ENCODE results near the gene SULT2B1. TPM values are rescaled to one million over a fixed set of nuclear protein-coding genes. Genes with fewer than 3 reads are reported as not detected.
"Not testable (repeated sequence)": the region's sequence is repeated elsewhere in the genome, so short reads cannot be mapped to it uniquely, and the experiment has no call there.

SULT2B1 gene
- total RNA-seq, 1 donor from 2014 or later: 0.43 TPM

DNA sequence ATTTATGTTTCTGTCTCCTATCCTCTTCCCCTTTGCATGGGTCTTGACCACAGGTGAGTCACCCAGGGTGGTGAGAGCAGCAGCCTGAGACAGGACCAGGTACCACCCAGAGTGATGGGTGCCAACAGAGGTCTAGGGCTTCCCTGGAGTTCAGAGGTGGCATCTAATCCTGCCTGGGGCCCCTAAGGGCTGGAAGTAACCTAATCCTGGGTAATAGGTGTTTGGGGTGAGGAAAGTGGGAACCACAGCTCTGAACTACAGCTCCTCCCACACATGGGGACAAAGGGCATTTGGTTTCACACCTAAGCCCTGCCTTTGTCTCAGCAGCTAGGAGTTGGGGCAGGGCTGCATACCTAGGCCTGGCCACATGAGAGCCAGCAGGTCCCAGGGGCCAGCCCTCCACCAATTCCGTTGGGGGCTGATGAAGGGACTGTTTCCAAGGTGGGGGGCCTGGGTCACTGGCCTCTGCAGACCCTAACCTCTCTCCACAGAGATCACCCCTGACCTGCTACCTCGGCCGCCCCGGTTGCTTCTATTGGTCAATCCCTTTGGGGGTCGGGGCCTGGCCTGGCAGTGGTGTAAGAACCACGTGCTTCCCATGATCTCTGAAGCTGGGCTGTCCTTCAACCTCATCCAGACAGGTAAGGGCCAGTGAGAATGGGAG lies 75.4 kb downstream of the SULT2B1 start:
- peak; percentile 55 for DNase-seq (ENCODE audit: missing footprints)
- intact Hi-C loops (cut with DNase I): no loop called here
- no peak for ATAC-seq

DNA sequence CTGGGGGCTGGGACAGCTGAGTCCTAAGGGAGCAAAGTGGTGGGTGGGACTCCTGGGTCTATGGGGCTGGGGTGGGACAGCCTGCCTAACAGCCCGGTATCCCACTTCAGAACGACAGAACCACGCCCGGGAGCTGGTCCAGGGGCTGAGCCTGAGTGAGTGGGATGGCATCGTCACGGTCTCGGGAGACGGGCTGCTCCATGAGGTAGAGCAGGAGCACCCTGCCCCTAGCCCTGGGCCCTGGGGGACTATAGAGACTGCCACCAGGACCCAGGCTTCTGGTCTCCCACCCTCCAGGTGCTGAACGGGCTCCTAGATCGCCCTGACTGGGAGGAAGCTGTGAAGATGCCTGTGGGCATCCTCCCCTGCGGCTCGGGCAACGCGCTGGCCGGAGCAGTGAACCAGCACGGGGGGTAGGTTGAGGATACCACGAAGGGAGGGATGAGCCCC lies 75.9 kb downstream of the SULT2B1 start:
- intact Hi-C loops (cut with DNase I): no loop called here
- ATAC-seq (no peak), DNase-seq (ENCODE audit: missing footprints) (peak; percentile 60)

DNA sequence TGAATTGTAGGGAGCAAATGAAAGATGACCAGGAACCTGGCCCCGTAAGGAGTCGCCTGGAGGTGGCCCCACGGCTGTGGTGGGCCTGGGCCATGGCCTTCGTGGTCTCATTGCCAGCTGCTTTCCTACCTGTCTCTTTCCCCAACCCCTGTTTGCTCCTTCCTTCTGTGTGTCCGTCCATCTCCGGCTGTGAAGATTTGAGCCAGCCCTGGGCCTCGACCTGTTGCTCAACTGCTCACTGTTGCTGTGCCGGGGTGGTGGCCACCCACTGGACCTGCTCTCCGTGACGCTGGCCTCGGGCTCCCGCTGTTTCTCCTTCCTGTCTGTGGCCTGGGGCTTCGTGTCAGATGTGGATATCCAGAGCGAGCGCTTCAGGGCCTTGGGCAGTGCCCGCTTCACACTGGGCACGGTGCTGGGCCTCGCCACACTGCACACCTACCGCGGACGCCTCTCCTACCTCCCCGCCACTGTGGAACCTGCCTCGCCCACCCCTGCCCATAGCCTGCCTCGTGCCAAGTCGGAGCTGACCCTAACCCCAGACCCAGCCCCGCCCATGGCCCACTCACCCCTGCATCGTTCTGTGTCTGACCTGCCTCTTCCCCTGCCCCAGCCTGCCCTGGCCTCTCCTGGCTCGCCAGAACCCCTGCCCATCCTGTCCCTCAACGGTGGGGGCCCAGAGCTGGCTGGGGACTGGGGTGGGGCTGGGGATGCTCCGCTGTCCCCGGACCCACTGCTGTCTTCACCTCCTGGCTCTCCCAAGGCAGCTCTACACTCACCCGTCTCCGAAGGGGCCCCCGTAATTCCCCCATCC lies 76.7 kb downstream of the SULT2B1 start:
- intact Hi-C loops (cut with DNase I): no loop called here
- DNase-seq (ENCODE audit: missing footprints) (peak; percentile 66), ATAC-seq (no peak)

DNA sequence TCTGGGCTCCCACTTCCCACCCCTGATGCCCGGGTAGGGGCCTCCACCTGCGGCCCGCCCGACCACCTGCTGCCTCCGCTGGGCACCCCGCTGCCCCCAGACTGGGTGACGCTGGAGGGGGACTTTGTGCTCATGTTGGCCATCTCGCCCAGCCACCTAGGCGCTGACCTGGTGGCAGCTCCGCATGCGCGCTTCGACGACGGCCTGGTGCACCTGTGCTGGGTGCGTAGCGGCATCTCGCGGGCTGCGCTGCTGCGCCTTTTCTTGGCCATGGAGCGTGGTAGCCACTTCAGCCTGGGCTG lies 77.3 kb downstream of the SULT2B1 start:
- intact Hi-C loops (cut with DNase I): no loop called here
- no peak for DNase-seq (ENCODE audit: missing footprints)
- ATAC-seq: no peak

DNA sequence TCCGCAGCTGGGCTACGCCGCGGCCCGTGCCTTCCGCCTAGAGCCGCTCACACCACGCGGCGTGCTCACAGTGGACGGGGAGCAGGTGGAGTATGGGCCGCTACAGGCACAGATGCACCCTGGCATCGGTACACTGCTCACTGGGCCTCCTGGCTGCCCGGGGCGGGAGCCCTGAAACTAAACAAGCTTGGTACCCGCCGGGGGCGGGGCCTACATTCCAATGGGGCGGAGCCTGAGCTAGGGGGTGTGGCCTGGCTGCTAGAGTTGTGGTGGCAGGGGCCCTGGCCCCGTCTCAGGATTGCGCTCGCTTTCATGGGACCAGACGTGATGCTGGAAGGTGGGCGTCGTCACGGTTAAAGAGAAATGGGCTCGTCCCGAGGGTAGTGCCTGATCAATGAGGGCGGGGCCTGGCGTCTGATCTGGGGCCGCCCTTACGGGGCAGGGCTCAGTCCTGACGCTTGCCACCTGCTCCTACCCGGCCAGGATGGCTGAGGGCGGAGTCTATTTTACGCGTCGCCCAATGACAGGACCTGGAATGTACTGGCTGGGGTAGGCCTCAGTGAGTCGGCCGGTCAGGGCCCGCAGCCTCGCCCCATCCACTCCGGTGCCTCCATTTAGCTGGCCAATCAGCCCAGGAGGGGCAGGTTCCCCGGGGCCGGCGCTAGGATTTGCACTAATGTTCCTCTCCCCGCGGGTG lies 77.8 kb downstream of the SULT2B1 start:
- ATAC-seq (peak; percentile 21), DNase-seq (ENCODE audit: missing footprints) (peak; percentile 81)
- intact Hi-C loops (cut with DNase I): no loop called here

DNA sequence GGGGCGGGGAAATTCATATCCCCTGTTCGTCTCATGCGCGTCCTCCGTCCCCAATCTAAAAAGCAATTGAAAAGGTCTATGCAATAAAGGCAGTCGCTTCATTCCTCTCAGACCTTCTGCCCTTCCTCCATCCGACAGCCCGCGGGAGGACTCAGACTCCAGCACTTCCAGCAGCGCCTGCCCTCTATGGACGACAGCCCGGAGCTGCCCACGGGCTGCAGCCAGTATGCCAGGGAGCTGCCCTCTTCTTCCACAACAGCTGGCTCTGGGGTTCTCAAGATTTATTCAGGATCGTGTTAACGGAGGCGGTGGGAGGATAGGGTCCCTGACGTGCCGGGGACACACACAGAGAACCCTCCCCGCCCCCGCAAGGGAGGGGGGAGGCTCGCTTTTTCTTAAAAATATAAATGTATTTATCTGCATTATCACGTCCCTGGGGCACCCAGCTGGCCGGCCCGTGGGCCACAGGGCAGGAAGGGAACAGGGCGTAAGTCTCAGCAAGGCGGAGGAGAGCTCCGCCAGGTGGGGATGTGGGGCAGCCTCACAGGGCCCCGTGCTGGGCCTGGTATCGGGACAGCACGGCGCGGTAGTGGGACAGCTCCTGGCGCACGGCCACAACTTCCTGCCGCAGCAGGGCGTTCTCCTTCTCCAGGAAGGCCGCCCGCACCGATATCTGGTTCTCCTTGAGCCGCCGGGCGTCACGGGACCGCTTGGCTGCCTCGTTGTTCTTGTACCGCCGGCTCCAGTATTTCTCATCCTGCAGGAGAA lies 78.5 kb downstream of the SULT2B1 start:
- intact Hi-C loops (cut with DNase I): no loop called here
- peak; percentile 2 for ATAC-seq
- DNase-seq (ENCODE audit: missing footprints): peak; percentile 90

DNA sequence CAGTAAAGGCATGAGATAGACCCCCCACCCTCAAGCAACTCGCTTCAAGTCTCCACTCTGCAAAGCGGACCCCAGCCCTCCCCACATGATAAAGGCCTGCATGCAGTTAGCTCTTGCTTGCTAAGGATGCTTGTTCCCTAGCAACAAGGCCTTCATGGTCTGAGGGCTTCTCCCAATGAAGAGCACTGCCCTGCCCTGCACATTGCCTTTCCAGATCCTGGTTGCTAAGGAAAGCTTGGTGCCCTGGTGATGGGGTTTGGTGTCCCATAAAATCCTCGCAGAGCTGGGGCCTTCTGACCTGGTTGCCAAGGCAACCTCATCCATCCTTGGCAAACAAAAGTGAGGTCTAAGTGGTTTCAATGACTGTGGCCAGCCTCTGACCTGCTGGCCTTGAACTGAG lies 79.3 kb downstream of the SULT2B1 start:
- no peak for DNase-seq (ENCODE audit: missing footprints)
- intact Hi-C loops (cut with DNase I): no loop called here
- ATAC-seq: no peak

DNA sequence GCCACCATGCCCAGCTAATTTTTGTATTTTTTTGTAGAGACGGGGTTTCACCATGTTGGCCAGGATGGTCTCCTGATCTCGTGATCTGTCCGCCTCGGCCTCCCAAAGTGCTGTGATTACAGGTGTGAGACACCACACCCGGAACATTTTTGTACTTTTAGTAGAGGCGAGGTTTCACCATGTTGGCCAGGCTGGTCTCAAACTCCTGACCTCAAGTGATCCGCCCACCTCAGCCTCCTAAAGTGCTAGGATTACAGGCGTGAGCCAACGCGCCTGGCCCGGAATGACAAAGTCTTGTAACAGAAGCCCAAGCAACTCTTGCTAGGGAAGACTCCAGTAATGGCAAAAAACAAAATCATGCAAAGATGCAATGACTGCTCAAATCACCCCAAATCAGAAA lies 80.3 kb downstream of the SULT2B1 start:
- intact Hi-C loops (cut with DNase I); ATAC-seq; DNase-seq (ENCODE audit: missing footprints): not testable (repeated sequence)

DNA sequence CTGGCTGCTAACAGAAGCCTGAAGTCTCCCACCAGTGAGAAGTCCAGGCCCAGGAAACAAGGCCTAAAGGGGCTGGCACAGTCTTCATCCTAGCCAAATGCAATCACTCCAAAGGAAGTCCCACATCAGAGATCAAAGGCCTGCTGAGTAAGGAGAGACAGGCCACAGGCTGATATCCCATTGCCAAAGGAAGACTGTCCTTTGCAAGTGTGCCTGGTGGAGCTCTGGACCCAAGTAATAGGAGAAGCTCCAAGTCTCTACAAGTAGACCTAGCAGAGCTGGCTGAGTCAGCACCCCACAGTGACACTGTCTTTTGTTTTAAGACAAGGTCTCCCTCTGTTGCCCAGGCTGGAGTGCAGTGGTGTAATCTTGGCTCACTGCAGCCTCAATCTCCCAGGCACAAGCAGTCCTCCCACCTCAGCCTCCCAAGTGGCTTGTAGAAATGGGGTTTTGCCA lies 80.7 kb downstream of the SULT2B1 start:
- intact Hi-C loops (cut with DNase I): no loop called here
- DNase-seq (ENCODE audit: missing footprints) (no peak), ATAC-seq (no peak)

DNA sequence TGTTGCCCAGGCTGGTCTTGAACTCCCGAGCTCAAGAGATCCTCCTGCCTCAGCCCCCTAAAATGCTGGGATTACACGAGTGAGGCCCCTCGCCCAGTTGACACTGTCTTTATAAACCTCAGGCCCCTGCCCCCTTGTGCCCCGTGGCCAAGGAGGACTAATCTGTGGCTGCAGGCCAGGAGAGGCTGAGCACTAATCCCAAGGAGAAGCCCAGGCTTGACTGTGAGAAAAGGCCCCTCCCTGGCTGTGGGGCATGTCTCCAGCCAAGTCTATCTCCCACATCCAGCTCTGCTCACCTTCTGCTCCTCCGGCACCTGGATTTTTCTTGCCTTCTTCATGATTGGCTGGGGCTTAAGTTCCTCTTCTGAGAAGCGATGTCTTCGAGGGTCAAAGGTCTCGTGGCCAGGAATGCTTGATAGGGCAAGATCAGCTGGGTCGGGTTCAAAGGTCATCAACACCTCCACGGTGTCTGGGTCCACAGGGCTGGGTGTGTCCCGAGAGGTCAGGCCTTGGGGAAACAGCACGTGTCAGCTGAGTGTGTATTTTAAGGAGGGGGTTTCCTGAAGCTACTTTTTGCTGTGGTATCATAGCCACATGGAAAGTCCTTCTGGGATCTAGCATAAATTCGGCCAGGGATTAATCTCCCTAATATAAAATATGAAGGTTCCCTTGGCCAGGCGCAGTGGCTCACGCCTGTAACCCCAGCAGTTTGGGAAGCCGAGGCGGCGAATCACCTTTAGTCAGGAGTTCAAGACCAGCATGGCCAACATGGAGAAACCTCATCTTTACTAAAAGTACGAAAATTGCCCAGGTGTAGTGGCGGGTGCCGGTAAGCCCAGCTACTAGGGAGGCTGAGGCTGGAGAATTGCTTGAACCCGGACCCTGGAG lies 81.4 kb downstream of the SULT2B1 start:
- no peak for ATAC-seq
- intact Hi-C loops (cut with DNase I): no loop called here
- peak; percentile 55 for DNase-seq (ENCODE audit: missing footprints)

DNA sequence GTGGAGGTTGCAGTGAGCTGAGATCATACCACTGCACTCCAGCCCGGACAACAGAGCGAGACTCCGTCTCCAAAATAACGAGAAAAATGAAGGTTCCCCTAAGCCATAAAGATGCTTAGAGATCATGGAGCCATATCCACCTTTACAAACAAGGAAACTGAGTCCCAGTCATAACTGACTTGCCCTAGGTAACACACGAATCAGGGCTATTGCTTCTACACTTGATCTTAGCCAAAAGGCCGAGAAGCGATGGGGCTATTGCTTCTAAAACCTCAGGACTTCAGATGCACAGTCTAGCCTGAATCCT lies 82.0 kb downstream of the SULT2B1 start:
- no peak for ATAC-seq
- DNase-seq (ENCODE audit: missing footprints): no peak
- intact Hi-C loops (cut with DNase I): no loop called here

DNA sequence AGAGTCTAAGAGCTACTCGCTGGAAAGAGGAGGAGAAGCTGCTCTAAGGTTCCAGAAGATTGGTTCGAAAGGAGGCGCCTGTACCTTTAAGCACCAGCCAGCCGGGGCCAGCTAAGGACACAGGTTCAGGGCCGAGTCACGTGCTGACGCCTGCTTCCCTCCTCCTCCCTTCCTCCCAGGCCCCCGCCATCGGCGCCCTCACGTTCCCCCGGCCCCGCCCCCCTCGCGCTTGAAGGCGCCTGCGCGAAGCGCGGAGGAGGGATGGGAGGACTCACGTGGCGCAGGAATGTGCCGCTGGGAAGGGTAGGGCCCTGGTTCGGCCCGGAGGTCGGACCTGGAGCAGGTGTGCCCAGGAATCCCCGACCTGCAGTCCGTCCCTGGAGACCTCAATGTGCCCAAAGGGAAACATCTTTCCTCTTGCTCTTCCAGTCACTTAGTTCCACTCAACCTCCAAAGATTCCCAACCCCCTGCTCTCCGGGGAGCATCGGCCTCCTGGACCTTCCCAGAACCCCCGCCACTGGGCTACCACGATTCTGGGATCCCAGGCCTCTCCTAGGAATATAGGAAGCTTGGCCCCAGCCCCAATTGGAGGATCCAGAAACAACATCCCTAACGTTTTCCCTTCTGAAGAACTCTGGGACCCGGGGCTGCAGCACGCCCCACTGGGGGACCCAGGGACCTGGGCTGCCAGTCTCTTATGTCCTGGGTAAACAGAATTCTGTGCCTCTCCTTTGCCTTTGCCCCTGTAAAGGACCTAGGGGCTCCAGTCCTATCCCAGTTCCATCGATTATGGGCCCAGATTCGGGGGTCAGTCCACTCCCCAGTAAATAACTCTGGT lies 82.7 kb downstream of the SULT2B1 start:
- peak; percentile 53 for ATAC-seq
- intact Hi-C loops (cut with DNase I): loop anchor here (5.0 kb wide), 2 partner anchors 78 to 343 kb away; no protein-coding TSS in a partner anchor
- peak; percentile 97 for DNase-seq (ENCODE audit: missing footprints)

DNA sequence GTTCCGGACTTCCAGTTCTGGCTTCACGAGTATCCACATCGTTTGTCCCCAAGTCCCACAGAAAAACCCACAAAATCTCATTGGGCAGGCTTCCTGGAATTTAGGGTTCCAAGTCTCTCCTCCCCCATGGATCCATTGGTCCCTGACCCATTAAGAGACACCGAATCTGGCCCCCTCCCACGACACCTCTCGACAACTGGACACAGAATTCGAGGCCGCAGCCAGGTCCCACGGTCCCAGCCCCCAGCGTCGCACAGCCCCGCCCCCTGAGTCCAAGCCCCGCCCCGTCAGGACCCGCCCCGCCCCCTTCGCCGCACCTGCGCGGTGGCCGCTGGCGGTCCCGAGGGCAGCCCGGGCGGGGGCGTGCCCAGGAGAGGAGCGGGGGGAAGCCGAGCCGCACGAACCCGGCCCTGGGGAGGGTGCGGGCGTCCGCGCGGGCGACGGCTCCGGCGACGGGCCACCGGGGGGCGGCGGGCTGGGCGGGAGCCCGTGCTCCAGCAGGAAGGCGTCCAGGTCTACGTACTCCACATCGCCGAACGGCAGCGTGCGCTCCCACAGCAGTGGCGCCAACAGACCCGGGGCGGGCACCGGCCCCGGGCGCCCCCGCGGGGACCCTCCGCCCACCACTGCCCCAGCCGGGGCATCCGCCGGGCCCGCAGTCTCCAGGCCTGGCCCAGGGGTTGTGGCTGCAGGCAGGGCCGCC lies 83.4 kb downstream of the SULT2B1 start:
- peak; percentile 86 for DNase-seq (ENCODE audit: missing footprints)
- intact Hi-C loops (cut with DNase I): loop anchor here (5.0 kb wide), 2 partner anchors 77 to 342 kb away; no protein-coding TSS in a partner anchor

DNA sequence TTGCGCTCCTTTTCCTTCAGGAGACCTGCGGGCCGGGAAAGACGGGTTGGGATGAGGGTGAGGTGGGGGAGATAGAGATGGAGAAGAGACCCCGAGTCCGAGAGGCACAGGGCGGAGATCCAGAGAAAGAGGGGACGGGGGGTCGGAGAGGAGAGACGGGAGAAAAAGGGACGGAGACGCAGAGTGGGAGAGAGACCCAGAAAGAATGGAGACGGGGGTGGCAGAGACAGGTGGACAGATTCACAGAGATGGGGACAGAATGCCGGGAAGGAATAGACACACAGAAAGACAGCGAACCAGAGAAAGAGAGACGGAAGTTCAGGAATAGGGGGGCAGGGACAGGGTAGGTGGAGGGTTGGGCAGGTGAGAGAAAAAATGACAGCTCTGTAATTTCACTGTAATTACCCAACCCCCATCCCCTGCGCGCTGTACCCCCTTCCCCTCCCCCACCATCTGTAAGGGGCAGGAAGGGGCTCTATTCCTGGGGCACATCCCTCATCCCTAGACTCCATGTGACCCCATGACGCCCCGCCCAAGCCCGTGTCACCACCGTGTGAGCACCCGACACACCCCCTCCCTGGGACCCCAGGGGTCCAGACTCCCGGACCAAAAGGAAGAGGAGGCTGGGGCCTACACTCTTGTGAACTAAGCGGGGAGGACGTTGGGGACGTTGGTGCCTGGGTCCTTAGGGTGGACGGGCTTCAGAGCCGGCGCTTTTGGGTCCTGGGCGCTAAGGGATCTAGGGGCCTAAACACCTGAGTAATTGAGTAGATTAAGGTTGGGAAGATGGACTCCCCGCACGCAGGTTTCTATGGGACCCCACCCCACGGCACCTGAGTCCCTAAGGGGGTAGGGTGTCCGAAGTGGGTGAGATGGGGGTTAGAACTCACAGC lies 84.2 kb downstream of the SULT2B1 start:
- no peak for ATAC-seq
- DNase-seq (ENCODE audit: missing footprints): no peak
- intact Hi-C loops (cut with DNase I): loop anchor here (5.0 kb wide), 2 partner anchors 76 to 341 kb away; no protein-coding TSS in a partner anchor

More for the DNA sequence above, 83.4 kb downstream of the SULT2B1 start:
- ATAC-seq: peak; percentile 46

DNA sequence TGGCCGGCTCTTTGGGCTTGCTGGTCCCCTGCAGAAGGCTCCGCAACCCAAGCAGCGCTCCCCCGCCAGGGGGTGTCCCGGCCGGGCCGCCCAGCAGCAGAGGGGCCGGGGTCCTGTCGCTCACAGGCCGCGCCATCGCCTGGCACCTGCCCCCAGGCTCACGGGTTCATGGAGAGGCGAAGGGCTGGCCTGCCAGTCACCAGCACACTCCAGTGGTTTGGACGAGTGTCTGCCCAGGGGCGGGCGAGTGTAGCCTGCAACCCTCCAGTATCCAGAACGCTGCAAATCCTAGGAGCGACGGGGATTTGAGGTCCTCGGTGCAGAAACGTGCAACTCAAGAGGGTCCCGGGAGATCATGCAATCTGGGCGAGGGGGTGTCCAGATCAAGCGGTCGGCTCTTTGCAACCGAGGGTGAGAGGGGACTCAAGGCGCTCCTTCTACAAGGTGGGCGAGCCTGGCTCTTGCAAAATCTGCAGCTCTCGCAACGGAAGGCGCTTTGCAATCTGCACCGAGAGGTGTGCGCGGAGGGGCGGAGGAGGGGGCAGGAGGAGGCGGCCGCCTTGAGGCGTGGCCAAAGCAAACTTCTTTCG lies 85.0 kb downstream of the SULT2B1 start, which contains the start of gene DBP:
Gene DBP (minus strand): TSS at position 521 of the 590 bp plus-strand sequence. CDS start 385 bp downstream, at position 136.
- ATAC-seq (peak; percentile 5), DNase-seq (ENCODE audit: missing footprints) (no peak)
- intact Hi-C loops (cut with DNase I): loop anchor here (5.0 kb wide), 2 partner anchors 75 to 340 kb away; no protein-coding TSS in a partner anchor

All from Right ventricle myocardium inferior (tissue), 1 donor.